Pulmonary artery endothelial cell (primary cell): ENCODE measurements around the gene WDR20. TPM values are rescaled to one million over a fixed set of nuclear protein-coding genes. Genes with fewer than 3 reads are reported as not detected.
"Not testable (repeated sequence)": the region's sequence is repeated elsewhere in the genome, so short reads cannot be mapped to it uniquely, and the experiment has no call there.

Experiments used
- DNase-seq: peaks from one replicate; pipeline ENCODE4 v3.0.0-alpha.2; 2011; ENCODE audit warnings: low read depth, low spot score
- total RNA-seq: library from RNA; depleted of rRNA; stranded (reverse); fragments of >200 nt; gene quantifications from 2 replicates; pipeline ENCODE4 v1.2.3, GENCODE V29; 2014

Gene WDR20
- 16.4 and 21.0 TPM in 2 replicates for total RNA-seq

DNA sequence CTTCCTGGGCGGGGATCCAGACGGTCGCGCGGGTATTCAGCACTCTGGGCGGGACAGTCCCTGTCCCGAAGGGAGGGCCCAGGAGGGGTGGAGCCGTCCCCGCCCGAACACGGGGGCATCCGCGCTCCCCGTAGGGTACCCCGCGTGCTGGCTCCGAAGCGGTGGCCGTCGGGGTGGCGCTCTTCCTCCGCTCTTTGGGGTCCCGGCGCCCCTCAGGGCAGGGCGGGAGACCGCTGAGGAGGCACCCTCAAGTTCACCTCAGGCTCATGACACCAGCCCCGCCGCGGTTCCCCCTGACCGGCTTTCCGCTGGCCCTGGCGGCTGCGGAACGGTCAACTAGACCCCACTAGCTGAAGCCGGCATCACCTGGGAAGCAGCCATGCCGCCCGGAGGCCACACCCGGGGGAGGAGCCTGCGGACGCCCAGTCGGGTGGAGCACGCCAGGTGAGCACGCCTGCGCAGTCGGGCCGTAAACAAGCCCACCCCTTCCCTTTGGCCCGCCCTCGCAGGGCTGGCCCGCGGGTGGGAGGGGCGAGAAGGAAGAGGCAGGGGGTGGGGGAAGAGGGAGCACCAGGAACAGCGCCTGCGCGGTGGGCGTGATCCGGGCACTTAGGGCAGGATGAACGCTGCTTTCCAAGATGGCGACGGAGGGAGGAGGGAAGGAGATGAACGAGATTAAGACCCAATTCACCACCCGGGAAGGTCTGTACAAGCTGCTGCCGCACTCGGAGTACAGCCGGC is at the start of gene WDR20:
WDR20 (plus strand) TSS at position 612 of the 741 bp plus-strand sequence; CDS start at position 639, 27 bp downstream.
- DNase-seq = peak; percentile 79

DNA sequence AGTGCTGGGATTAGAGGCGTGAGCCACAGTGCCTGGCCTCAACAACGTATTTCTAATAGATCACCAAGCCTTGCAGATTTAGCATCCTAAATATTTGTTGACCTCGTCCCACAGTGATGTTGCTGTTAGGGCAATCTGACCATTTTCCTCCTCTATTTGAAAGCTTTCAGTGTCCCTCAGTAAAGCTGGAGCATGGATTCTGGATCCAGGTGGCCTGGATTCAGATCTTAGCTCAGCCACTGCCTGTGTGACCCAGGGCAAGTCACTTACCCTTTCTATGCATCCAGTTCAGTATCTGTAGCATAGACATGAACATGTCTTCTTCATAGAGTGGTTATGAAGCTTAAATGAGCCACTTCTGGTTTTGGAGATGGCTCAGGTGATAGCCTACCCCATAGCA is 49.0 kb upstream of the WDR20 start:
- no peak for DNase-seq

DNA sequence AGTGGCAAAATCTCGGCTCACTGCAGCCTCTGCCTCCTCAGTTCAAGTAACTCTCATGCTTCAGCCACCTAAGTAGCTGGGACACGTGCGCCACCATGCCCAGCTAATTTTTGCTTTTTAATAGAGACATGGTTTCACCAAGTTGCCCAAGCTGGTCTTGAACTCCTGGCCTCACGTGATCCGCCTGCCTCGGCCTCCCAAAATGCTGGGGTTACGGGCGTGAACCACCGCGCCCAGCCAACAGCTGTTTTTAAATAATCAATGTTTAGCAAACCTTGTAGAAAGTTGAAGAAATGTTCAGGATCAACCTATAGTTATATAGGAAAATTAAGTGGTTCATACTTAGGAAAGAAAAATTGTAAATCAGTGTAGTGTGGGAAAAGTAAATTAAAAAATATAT is 46.9 kb upstream of the WDR20 start:
- no peak for DNase-seq

- no peak for DNase-seq
Observed at GRCh38 chr14:102094101-102094500, 45.6 kb upstream of the WDR20 start.

- no peak for DNase-seq
Observed at GRCh38 chr14:102095231-102095870, 44.3 kb upstream of the WDR20 start.

DNA sequence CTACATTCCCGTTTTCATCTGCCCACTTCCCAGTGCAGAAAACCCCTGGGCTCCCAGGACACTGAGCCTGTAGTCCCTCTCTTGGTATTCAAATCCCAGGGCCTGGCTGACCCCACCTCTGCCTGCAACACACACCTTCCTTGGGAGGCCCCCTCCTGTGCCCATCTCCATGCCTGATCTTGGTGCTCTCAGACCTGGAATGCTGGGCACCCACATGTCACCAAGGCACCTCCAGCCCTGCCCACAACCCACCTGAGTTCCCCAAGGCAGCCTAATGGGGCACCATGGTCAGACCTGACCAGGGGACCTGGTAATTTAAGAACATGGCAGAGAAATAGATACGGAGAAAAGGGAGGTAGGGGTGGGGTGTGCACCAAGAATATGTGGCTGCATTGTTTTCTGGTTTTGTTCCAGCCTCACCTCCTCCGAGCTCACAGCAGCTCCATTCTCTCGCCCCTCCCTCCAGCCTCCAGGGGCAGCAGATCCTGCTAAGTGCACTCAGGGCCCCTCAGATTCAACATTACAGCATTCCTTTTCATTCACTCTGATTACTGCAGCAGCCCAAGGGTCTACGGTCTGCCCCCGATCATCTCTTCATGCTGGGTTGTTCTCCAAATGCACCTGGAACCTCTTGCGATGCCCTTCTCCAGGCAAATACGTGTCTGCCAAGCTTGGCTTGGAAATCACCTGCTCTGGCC is 43.7 kb upstream of the WDR20 start:
- no peak for DNase-seq

GRCh38 chr14:102096569-102097188 is 43.0 kb upstream of the WDR20 start:
- DNase-seq = peak; percentile 27

DNA sequence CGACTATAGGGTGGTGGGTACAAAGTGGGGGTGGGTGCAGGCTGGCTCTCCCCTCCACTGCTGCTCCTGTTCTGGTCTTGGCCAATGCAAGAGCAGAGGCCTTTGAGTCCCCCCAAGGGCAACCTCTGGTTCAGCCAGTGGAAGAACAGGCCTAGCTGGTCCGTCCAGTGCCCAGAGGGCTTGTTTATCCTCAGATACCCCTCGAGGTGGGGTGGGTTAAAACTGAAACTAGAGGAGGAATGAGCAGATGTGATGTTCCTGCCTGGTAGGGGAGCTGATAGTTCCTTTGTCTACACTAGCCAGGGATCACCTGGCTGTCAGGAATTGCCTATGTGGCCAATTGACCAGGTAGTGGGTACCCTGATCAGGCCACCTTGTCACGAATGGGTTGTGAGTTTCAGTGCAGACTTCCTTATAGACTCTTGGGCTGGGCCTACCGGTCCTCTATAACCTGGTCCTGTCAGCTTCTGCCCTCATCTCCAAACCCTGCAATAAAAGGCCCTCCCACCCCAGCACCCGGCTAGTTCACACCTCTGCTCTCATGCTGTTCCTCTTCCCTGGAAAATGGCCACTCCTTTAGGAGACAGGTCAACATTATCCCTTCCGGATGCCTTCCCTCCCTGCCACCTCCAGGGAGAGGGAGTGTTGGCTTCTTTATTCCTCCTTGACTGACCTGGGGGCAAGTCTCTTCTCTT is 42.1 kb upstream of the WDR20 start:
- no peak for DNase-seq

- DNase-seq = no peak
Observed at GRCh38 chr14:102103062-102103695, 36.5 kb upstream of the WDR20 start.

DNA sequence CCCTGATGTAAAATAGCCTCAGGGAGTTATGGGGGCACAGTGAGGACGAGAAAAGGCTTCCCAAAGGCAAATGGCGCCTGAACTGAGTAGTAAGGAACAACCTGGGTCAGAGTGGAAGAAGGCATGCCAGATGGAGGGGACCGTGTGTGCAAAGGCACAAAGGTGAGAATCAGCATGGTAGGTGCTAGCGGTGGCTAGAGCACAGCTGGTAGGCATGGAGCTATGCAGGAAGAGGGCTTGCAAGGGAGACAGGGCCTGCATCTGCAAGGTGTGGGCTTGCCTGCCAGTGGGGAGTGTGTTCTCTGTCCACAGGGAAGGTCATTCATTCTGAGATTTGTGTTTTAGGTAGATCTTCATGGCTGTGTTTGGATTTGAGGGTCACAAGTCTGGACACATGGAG is 34.3 kb upstream of the WDR20 start:
- no peak for DNase-seq

DNA sequence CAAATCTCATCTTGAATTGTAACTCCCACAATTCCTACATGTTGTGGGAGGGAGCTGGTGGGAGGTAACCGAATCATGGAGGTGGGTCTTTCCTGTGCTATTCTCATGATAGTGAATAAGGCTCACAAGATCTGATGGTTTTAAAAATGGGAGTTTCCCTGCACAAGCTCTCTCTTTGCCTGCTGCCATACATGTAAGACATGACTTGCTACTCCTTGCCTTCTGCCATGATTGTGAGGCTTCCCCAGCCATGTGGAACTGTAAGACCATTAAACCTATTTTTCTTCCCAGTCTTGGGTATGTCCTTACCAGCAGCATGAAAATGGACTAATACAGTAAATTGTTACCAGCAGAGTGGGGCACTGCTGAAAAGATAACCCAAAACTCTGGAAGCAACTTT is 30.4 kb upstream of the WDR20 start:
- not testable (repeated sequence) for DNase-seq

GRCh38 chr14:102111101-102111500 is 28.6 kb upstream of the WDR20 start:
- no peak for DNase-seq

GRCh38 chr14:102116361-102117180 is 23.1 kb upstream of the WDR20 start:
- DNase-seq = no peak

- DNase-seq = no peak
Observed at GRCh38 chr14:102117852-102118251, 21.8 kb upstream of the WDR20 start.

- no peak for DNase-seq
Observed at GRCh38 chr14:102120888-102121287, 18.8 kb upstream of the WDR20 start.

- no peak for DNase-seq
Observed at GRCh38 chr14:102121567-102121966, 18.1 kb upstream of the WDR20 start.

DNA sequence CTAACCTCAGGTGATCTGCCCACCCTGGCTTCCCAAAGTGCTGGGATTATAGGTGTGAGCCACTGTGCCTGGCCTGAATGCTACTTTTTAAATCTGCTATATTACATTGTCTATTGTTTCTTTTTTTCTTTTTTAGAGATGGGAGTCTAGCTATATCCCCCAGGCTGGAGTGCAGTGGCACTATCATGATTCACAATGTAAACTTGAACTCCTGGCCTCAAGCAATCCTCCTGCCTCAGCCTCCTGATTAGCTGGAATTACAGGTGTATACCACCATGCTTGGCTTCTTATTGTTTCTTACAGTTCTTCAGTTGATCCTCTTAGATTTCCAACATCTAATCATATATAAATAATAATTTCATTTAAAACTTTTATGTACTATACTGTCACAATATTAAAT is 15.3 kb upstream of the WDR20 start:
- no peak for DNase-seq

DNA sequence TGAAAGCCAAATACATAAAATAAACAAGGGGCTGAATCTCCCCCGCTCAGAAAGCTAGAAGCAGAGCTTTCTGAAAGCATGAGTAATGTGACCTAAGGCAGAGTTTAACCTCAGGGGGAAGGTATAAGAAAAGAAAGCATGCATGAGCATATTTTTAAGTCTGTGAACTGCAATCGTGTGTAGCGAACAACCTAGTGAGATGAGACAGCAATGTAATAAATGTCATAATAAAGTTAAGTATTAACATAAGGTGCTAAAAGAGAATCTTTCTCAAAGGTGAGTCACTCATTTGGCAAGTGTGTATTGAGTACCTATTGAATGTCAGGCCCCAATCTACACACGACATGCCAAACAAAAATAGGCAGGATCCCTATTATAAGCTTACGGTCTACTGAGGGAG is 14.2 kb upstream of the WDR20 start:
- no peak for DNase-seq

DNA sequence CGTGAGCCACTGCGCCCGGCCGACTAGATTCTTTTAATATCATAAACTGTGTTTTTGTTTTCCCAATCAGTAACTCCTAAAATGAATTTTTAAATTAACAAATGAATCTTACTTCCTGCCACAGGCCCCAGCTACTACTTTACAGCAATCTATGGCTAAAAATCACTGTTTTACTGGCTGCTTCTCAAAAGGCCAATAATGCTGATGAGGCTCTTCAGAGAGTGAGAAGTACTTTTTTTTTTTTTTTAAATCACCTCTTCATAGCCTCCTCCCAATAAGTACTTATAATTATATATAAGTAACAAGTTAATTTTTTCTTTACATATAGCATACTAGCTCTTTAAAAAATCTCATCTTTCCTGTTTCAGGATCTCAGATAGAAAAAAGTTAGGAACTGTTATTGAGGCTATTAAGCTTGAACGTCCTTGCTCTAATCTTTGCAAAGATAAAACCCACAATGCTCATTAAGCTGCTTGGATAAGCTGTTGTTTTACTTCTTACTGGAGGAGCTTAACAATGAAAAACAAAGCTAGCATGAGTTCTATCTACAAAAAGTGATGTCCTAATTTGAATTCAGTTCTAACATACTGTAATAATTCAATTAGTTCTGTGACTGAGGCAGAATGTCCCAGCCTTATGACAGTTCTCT is 12.8 kb upstream of the WDR20 start:
- no peak for DNase-seq

DNA sequence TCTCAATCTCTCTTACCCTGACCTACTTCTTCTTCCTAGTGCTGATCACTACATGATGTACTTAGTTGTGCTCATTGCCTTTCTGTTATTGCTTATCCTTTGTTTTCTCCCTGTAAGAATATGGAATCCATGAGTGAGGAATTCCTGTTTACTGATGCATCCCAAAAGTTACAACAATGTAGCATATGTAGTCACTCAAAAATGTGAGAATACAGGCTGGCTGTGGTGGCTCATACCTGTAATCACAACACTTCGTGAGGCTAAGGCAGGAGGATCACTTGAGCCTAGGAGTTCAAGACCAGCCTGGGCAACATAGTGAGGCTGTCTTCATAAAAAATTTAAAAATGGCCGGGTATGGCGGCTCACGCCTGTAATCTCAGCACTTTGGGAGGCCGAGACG is 8.0 kb upstream of the WDR20 start:
- no peak for DNase-seq
